ENCODE measurements around the gene ALPG.

The ALPG gene

DNA sequence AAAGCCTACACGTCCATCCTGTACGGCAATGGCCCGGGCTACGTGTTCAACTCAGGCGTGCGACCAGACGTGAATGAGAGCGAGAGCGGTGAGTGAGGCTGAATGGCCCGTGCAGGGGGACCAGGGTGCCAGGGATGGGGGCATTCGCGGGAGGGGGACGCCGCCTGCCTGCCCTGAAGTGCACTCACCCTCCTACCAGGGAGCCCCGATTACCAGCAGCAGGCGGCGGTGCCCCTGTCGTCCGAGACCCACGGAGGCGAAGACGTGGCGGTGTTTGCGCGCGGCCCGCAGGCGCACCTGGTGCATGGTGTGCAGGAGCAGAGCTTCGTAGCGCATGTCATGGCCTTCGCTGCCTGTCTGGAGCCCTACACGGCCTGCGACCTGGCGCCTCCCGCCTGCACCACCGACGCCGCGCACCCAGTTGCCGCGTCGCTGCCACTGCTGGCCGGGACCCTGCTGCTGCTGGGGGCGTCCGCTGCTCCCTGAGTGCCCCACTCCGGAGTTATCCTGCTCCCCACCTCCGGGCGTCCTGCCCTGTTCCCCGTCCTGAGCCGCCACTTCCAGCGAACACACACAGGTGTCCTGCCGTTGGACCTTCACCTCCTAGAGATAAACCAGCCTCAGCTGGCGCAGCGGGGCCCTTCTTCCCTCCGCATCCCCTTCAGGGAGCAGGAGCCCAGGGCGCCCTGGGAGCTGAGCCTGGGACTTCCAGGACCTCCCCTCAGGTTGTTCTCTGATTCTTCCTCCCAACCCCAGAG is 52.2 kb downstream of the ALPG start:
- no peak overlapping the region for H3K9ac ChIP-seq (ENCODE audit: low read depth, low read length)
- H3K4me2 ChIP-seq (ENCODE audit: insufficient read depth, low read length): no peak overlapping the region
- DNase-seq: no peak
- no peaks in the 10 kb centered on the region for H3K9me3 ChIP-seq (ENCODE audit: insufficient read depth, low read length, severe bottlenecking)
- H3K27ac ChIP-seq (ENCODE audit: low read length): no peak overlapping the region
- peaks cover 3% of the 10 kb centered on the region for H3K27me3 ChIP-seq (ENCODE audit: insufficient read depth, low read length, poor library complexity)
- H3K4me1 ChIP-seq (ENCODE audit: insufficient read depth, low read length): no peaks in the 10 kb centered on the region
- no peak overlapping the region for H2AFZ ChIP-seq (ENCODE audit: low read depth, low read length)
- no peak for ATAC-seq (ENCODE audit: insufficient read depth, low read depth)
- peaks cover 9% of the 10 kb centered on the region for H4K20me1 ChIP-seq (ENCODE audit: insufficient read depth, low read length)
- H3K36me3 ChIP-seq (ENCODE audit: insufficient read depth, low read length): no peaks in the 10 kb centered on the region
- H3K79me2 ChIP-seq (ENCODE audit: insufficient read depth, low read length): no peaks in the 10 kb centered on the region
- TF ChIP-seq EZH2 (IDR thresholded peaks at IDR 0.05; ENCODE audit: borderline replicate concordance, low read depth, low read length, severe bottlenecking): no peak
- TF ChIP-seq, protein P1, sequence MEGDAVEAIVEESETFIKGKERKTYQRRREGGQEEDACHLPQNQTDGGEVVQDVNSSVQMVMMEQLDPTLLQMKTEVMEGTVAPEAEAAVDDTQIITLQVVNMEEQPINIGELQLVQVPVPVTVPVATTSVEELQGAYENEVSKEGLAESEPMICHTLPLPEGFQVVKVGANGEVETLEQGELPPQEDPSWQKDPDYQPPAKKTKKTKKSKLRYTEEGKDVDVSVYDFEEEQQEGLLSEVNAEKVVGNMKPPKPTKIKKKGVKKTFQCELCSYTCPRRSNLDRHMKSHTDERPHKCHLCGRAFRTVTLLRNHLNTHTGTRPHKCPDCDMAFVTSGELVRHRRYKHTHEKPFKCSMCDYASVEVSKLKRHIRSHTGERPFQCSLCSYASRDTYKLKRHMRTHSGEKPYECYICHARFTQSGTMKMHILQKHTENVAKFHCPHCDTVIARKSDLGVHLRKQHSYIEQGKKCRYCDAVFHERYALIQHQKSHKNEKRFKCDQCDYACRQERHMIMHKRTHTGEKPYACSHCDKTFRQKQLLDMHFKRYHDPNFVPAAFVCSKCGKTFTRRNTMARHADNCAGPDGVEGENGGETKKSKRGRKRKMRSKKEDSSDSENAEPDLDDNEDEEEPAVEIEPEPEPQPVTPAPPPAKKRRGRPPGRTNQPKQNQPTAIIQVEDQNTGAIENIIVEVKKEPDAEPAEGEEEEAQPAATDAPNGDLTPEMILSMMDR (IDR thresholded peaks at IDR 0.05; ENCODE audit: borderline replicate concordance, extremely low read depth, low read length, poor library complexity, severe bottlenecking): no peak
- no peak overlapping the region for H3K4me3 ChIP-seq (ENCODE audit: low read depth in 1 of 2, low read length in 2 of 2)

DNA sequence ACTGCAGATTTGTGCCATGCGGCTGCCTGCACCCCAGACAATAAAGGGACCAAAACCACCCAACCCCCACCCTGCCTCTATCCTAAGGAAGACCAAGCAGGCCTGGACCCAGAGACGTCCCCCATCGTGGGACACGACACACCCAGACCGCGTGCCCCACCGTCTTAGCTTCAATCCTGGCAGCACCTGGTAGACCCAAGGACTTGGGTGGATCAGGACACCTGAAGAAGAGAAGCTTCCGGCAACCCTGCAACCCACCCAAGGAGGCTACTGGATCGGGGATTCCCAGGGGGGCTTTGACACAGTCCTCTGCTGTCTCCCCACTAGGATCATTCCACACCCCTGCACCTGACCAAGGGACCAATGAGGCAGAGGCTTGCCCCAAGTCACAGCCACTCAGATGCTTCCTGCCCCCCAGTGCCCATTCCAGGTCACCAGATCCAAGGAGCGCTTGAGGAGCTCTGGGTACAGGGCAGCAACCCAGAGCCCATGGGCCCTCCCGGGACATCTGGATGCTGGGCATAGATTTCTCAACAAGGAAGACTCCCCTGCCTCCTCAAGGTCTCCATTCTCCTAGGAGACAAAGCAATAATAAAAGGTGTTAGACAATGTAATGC is 52.9 kb downstream of the ALPG start:
- Histone ChIP-seq H3K9ac (ENCODE audit: low read depth, low read length) (no peak overlapping the region), H2AFZ (ENCODE audit: low read depth, low read length) (no peak overlapping the region), H3K79me2 (ENCODE audit: insufficient read depth, low read length) (no peaks in the 10 kb centered on the region), H3K27me3 (ENCODE audit: insufficient read depth, low read length, poor library complexity) (peaks cover under 1% of the 10 kb centered on the region), H3K4me3 (ENCODE audit: low read depth in 1 of 2, low read length in 2 of 2) (no peak overlapping the region), H3K9me3 (ENCODE audit: insufficient read depth, low read length, severe bottlenecking) (no peaks in the 10 kb centered on the region), H3K4me2 (ENCODE audit: insufficient read depth, low read length) (no peak overlapping the region), H3K36me3 (ENCODE audit: insufficient read depth, low read length) (no peaks in the 10 kb centered on the region), H3K27ac (ENCODE audit: low read length) (no peak overlapping the region), H3K4me1 (ENCODE audit: insufficient read depth, low read length) (no peaks in the 10 kb centered on the region), H4K20me1 (ENCODE audit: insufficient read depth, low read length) (peaks cover 9% of the 10 kb centered on the region)
- TF ChIP-seq EZH2 (IDR thresholded peaks at IDR 0.05; ENCODE audit: borderline replicate concordance, low read depth, low read length, severe bottlenecking): no peak
- TF ChIP-seq, protein P1 (IDR thresholded peaks at IDR 0.05; ENCODE audit: borderline replicate concordance, extremely low read depth, low read length, poor library complexity, severe bottlenecking): no peak
- ATAC-seq (ENCODE audit: insufficient read depth, low read depth) (no peak), DNase-seq (no peak)

DNA sequence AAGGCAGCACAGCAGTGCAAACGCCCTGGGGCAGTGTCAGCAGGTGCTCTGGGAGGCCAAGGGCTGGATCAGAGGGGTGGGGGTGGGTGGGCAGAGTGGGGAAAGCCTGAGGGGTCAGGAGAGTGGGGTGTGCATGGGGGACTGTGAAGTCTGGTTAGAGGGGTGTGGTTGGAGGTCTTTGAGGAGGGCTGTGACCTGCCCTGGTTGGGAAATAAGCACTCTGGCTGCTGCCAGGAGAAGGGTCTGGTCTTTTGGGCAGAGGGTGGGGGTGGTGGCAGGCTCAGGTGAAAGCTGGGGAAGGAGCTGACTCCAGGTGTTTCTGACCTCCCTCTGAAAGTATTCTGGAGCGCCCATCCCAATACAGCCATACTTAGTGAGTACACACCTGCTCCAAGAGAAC is 53.5 kb downstream of the ALPG start:
- TF ChIP-seq, protein P1 (IDR thresholded peaks at IDR 0.05; ENCODE audit: borderline replicate concordance, extremely low read depth, low read length, poor library complexity, severe bottlenecking): no peak
- TF ChIP-seq EZH2 (IDR thresholded peaks at IDR 0.05; ENCODE audit: borderline replicate concordance, low read depth, low read length, severe bottlenecking): no peak

More for the DNA sequence above, 53.5 kb downstream of the ALPG start:
- H3K27me3 ChIP-seq (ENCODE audit: insufficient read depth, low read length, poor library complexity): no peaks in the 10 kb centered on the region
- DNase-seq (no peak), ATAC-seq (ENCODE audit: insufficient read depth, low read depth) (no peak)
- no peak overlapping the region for H2AFZ ChIP-seq (ENCODE audit: low read depth, low read length)
- no peak overlapping the region for H3K4me3 ChIP-seq (ENCODE audit: low read depth in 1 of 2, low read length in 2 of 2)
- H3K9me3 ChIP-seq (ENCODE audit: insufficient read depth, low read length, severe bottlenecking): no peaks in the 10 kb centered on the region
- no peaks in the 10 kb centered on the region for H3K79me2 ChIP-seq (ENCODE audit: insufficient read depth, low read length)
- H3K36me3 ChIP-seq (ENCODE audit: insufficient read depth, low read length): no peaks in the 10 kb centered on the region
- H3K4me1 ChIP-seq (ENCODE audit: insufficient read depth, low read length): no peaks in the 10 kb centered on the region
- no peak overlapping the region for H3K27ac ChIP-seq (ENCODE audit: low read length)
- no peak overlapping the region for H3K4me2 ChIP-seq (ENCODE audit: insufficient read depth, low read length)
- no peak overlapping the region for H3K9ac ChIP-seq (ENCODE audit: low read depth, low read length)
- peaks cover 7% of the 10 kb centered on the region; the same call in 1 of the 2 replicates for H4K20me1 ChIP-seq (ENCODE audit: insufficient read depth, low read length)

Data from DND-41 (cell line).